ENCODE data around the gene REV1. TPM values are rescaled to one million over a fixed set of nuclear protein-coding genes. Genes with fewer than 3 reads are reported as not detected.
"Not testable (repeated sequence)": the region's sequence is repeated elsewhere in the genome, so short reads cannot be mapped to it uniquely, and the experiment has no call there.

Gene REV1
- polyA plus RNA-seq, 3 donors from 2014 or later, result 11.5 to 14.5 (median 14.3) TPM

- Mint-ChIP-seq H3K27ac (no peak overlapping the region), H3K4me1 (no peaks in the 10 kb centered on the region), H3K36me3 (peaks cover 44 to 65% (median 53%) of the 10 kb centered on the region in 3 donors), H3K4me3 (no peak overlapping the region), H3K9me3 (no peaks in the 10 kb centered on the region), H3K27me3 (ENCODE audit: low read depth in 3 of 3) (no peaks in the 10 kb centered on the region)
- DNase-seq, result no peak
These were observed 115.1 kb downstream of the REV1 start for GRCh38 chr2:99374747-99375146.

DNA sequence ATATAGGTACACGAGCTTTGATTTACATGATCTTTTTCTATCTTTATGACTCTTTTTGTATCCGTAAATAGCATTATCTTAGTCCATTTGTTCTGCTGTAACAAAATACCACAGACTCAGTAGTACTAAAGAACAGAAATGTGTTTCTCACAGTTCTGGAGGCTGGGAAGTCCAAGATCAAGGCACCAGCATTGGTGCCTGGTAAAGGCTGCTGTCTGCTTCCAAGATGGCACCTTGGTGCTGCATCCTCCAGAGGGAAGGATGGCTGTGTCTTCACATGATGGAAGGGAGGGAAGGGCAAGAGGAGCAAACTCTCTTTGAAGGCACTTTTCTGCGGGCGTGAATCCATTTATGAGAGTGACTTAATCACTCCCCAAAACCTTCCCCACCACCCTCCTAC is 116.7 kb downstream of the REV1 start:
- Mint-ChIP-seq H3K4me1 (no peaks in the 10 kb centered on the region), H3K4me3 (no peak overlapping the region), H3K9me3 (no peaks in the 10 kb centered on the region), H3K36me3 (peaks cover 44 to 72% (median 46%) of the 10 kb centered on the region in 3 donors), H3K27me3 (ENCODE audit: low read depth in 3 of 3) (no peaks in the 10 kb centered on the region), H3K27ac (no peak overlapping the region)
- no peak for DNase-seq

- not testable (repeated sequence) for H3K4me3 Mint-ChIP-seq; H3K9me3 Mint-ChIP-seq; H3K27ac Mint-ChIP-seq; H3K4me1 Mint-ChIP-seq; DNase-seq; H3K27me3 Mint-ChIP-seq (ENCODE audit: low read depth in 3 of 3)
- H3K36me3 Mint-ChIP-seq, result peaks cover 24 to 66% (median 37%) of the 10 kb centered on the region in 3 donors
These were observed 121.0 kb downstream of the REV1 start for GRCh38 chr2:99368854-99369253.

DNA sequence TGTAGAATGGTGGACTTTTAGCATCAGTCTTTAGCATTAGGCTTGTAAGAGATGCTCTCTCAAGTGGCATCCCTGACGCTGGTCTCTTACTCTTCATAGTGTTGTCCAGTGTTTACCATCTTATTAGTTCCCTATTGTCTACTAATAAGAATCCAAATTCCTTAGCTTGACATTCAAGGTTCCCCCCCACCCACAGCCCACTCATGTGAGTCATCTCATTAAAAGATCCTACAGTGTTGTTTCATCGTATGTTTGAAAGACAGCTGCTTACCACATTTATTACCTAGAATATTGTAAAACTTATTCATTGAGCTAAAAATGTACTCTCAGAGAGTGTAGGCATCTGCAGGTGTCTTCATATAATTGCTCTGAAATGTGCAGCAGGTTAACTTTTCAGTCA is 124.2 kb downstream of the REV1 start:
- H3K4me1 Mint-ChIP-seq, result peaks cover 0 to 6% of the 10 kb centered on the region in 2 donors
- no peaks in the 10 kb centered on the region for H3K27me3 Mint-ChIP-seq (ENCODE audit: low read depth in 3 of 3)
- H3K4me3 Mint-ChIP-seq, result no peak overlapping the region
- H3K9me3 Mint-ChIP-seq, result no peaks in the 10 kb centered on the region
- no peak overlapping the region for H3K27ac Mint-ChIP-seq
- no peak for DNase-seq
- peaks cover 9 to 58% (median 28%) of the 10 kb centered on the region in 3 donors for H3K36me3 Mint-ChIP-seq

GRCh38 chr2:99356853-99357252 is 133.0 kb downstream of the REV1 start:
- no peak overlapping the region for H3K4me3 Mint-ChIP-seq
- H3K36me3 Mint-ChIP-seq, result peaks cover 5 to 12% (median 6%) of the 10 kb centered on the region in 3 donors
- no peak overlapping the region for H3K27ac Mint-ChIP-seq
- no peaks in the 10 kb centered on the region for H3K27me3 Mint-ChIP-seq (ENCODE audit: low read depth in 3 of 3)
- no peak for DNase-seq
- peaks cover 13 to 42% of the 10 kb centered on the region in 2 donors for H3K4me1 Mint-ChIP-seq
- H3K9me3 Mint-ChIP-seq, result no peaks in the 10 kb centered on the region

- H3K4me3 Mint-ChIP-seq; H3K36me3 Mint-ChIP-seq; H3K9me3 Mint-ChIP-seq; H3K27ac Mint-ChIP-seq; DNase-seq; H3K27me3 Mint-ChIP-seq (ENCODE audit: low read depth in 3 of 3): not testable (repeated sequence)
- peaks cover 26 to 48% of the 10 kb centered on the region in 2 donors for H3K4me1 Mint-ChIP-seq
These were observed 135.0 kb downstream of the REV1 start for GRCh38 chr2:99354825-99355224.

GRCh38 chr2:99354070-99354469 is 135.7 kb downstream of the REV1 start:
- DNase-seq, result no peak
- no peaks in the 10 kb centered on the region for H3K9me3 Mint-ChIP-seq
- no peaks in the 10 kb centered on the region for H3K36me3 Mint-ChIP-seq
- H3K4me1 Mint-ChIP-seq, result peaks cover 30 to 54% of the 10 kb centered on the region in 2 donors
- no peak overlapping the region for H3K4me3 Mint-ChIP-seq
- peaks cover 0 to 1% (median 0%) of the 10 kb centered on the region in 3 donors for H3K27me3 Mint-ChIP-seq (ENCODE audit: low read depth in 3 of 3)
- H3K27ac Mint-ChIP-seq, result peak overlapping the region in 1 of 6 donors; percentile 18

Other genes with a start within 250 kb of the REV1 start
- not detected for gene LYG2, start 234.4 kb downstream of the REV1 start, polyA plus RNA-seq
- gene LYG1, start 188.8 kb downstream of the REV1 start, polyA plus RNA-seq, result under 1 TPM in 1 of 3 donors, not detected in 2; 0.61 TPM
- 10 to 100 TPM; 58.7 to 74.6 (median 61.4) TPM for gene TXNDC9, start 153.7 kb downstream of the REV1 start, polyA plus RNA-seq
- gene EIF5B, start 152.6 kb downstream of the REV1 start, polyA plus RNA-seq, result 10 to 100 TPM in 1 of 3 donors, 1 to 10 TPM in 2; 2.8 to 14.3 (median 2.9) TPM

Data from immature natural killer cell (primary cell).